Measurements from ENCODE around the gene RNF128.
A peak's percentile ranks its signal among the peaks of the same experiment; 100 is the strongest.
"Not testable (repeated sequence)": the region's sequence is repeated elsewhere in the genome, so short reads cannot be mapped to it uniquely, and the experiment has no call there.

The RNF128 gene

DNA sequence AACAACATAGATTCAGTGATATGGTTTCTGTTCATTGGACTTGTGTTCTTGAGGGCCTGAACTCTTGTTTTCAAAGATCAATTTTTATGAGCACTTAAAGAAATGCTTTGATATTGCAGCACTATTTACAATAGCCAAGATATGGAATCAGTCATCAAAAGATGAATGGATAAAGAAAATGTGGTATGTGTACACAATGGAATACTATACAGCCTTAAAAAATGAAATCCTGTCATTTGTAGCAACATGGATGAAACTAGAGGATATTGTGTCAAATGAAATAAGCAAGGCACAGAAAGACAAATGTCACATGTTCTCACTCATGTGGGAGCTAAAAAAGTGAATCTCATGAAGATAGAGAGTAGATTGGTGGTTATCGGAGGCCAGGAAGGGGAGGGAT is 21.9 kb downstream of the RNF128 start:
- no peak for DNase-seq

DNA sequence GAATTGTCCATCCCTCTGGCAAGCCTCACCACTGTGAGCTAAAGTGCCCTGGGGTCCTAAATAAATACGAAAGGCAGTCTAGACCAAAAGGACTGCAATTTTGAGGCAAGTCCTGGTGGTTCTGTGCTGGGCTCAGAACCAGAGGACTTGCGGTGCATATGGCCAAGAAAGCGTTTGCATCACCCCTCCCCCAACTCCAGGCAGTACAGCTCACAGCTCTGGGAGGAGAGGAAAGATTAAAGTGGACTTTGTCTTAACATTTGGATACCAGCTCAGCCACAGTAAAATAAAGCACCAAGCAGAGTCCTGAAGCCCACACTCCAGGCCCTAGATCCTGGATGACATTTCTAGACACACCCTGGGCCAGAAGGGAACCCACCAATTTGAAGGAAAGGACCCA is 24.9 kb downstream of the RNF128 start:
- DNase-seq, result no peak

DNA sequence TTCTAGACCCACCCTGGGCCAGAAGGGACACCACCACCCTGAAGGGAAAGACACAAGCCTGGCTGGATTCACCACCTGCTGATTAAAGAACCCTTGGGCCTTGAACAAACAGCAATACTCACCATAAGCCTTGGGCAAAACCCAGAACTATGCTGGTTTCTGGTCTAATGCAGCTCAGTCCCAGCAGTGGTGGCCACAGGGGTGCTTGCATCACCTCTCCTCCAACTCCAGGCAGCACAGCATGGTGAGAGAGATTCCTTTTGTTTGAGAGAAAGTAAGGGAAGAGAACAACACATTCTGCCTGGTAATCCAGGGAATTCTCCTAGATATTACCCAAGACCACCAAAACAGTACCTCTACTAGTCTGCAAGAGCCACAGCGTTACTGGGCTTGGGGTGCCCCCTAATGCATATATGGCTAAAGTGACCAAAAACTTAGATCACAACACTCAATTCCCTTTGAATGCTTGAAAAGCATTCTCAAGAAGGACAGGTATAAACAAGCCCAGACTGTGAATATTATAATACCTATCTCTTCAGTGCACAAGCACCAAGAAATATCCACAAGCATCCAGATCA is 25.7 kb downstream of the RNF128 start:
- peak; percentile 60 for DNase-seq

DNA sequence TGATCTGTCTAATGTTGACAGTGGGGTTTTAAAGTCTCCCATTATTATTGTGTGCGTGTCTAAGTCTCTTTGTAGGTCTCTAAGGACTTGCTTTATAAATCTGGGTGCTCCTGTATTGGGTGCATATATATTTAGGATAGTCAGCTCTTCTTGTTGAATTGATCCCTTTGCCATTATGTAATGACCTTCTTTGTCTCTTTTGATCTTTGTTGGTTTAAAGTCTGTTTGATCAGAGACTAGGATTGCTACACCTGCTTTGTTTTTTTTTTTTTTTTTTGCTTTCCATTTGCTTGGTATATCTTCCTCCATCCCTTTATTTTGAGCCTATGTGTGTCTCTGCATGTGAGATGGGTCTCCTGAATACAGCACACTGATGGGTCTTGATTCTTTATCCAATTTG is 42.8 kb downstream of the RNF128 start:
- not testable (repeated sequence) for DNase-seq

DNA sequence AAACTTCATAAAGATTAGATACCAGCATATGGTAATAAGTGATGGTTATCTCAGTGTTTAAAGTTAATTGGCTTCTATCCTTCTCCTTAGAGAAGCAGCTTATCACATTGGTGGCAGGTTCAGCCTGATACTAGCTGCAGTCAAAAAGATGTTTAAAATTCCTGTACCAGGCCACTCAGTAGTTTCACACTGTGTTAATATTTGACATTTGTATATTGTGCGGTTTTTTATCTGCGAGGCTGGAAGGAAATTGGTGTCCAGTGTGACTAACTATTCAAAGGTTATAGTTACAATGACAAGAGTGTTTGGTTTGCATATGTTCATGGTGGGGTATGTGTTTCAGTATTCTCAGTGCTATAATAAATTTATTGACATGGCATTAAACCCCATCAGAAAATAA is 48.5 kb downstream of the RNF128 start:
- DNase-seq, result no peak

DNA sequence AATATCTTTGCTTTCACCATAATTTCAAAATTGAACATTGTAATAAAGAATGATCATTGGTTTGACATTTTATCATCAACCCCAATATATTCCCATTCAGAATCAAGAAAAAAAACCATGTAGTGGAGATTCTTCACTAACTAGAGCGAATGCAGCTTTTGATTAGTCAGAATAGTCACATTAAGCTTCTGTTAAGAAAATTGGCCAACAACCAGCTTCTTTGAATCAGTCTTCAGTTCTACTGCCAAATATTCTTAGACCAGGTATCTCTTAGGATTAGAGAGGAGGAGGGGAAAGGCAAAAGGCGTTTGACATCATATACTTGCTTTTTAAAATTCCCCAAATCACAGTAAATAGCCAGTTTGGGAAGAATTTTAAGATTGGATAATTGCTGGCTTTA is 53.8 kb downstream of the RNF128 start:
- DNase-seq, result no peak

DNA sequence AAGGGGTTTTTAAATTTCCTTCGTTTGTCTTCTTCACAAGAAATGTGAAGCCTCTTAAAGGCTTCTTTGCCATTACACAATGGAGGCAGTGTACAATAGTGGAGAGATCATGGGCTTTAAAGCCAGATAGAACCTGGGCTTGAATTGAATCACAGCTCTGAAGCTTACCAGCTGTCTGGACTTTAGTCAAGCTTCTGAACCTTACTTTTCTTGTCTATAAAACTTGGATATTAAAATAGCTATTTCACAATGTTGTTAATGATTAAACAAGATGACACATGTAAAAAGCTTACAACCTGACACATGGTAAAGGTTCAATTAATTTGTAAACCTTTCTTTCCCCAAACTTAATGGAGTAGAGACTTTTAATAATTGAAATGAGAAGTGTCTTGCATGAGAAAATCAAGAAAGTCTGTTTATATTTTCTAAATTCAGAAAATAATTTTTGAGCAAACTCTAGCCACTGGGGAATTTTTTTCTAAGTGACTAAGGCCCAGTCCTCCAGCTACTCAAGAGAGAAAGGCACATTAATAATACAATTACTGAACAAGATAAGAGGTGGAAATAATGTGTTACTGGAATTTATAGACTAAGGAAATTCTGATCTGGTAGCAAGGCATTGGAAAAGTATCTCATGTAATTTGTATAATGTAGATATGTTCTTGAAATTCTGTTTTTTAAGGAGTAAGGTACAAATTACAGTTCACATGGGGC is 54.3 kb downstream of the RNF128 start:
- DNase-seq, result no peak

DNA sequence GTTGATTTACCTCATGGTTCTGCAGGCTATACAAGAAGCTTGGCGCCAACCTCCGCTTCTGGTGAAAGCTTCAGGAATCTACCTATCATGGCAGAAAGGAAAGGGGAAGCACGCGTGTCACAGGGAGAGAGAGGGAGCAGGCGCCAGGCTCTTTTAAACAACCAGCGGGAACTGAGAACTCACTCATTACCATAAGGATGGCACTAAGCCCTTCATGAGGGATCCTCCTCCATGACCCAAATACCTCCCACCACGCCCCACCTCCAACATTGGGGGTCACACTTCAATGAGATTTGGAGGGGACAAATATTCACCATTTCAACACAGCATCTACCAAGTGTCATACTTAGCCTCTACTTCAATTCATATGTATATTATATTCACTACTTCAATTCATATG is 57.2 kb downstream of the RNF128 start:
- no peak for DNase-seq

DNA sequence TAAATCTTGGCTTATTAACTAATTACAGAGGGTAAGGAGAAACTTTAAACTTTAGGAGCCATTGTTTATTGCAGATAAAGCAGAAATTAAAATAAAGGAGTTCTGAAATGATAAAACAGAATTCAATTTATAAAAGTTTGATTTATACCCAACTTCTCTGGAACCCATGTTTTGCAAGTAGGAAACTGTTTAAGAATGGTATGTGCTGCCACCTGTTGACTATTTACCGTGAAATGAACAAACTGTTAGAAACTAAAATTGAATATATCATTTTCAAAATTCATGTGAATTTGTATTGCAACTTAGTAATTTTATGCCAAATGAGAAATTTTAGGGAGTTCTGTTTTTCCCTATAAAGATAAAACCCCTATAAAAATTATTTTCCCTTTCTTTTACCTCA is 65.0 kb downstream of the RNF128 start:
- DNase-seq, result no peak

DNA sequence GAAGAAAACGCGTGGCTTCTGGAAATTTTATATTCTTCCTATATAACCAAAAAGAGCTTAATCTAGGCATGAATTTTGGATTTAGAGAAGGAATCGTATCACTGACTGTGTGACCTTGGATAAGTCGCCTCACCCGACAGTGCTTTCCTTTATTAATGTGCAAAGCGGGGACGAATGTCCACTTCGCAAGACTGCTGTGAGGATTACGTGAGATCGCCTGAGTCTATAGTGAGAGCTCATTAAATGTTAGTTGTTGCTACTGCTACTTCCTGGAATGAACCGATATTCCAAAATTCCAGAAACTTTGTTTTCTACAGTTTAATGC is 75.5 kb downstream of the RNF128 start:
- DNase-seq, result no peak

DNA sequence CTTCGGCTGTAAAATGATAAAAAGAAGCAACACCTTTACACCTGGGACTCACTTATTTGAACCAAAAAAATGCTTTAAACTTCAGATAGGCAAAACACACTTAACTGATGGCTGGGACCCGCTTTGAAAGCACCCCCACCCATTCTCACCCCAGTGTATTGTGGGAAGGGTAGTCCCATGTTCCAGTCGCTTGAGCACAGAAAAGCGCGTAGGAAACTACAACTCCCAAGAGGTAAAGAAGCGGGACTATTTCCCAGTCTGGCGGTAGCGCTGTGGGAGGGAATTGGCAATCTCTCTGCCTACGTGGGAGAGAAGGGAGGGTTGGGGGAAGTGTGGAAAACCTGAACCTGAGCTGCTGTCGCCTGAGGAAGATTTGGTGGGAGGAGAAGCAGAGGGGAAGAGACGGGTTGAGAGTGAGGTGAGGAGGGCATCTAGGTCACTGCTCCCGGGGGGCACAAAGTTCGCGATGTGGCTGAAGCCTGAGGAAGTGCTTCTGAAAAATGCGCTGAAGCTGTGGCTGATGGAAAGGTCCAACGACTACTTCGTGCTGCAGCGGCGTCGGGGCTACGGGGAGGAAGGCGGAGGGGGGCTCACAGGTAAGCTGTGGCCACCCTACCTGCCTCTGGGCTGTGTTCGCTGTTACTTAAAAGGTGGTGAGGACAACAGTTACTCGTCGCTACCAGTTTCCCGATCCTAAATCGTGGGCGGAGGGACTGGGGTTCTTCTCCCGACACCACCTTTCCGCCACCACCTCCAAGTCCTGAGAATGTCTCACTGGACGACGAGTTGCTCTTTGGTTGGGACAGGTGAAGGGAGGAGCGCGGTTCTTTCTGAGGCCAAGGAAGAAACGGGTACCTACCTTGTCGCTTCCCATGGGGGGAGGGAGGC is 76.1 kb downstream of the RNF128 start, which contains the start of gene TBC1D8B:
TBC1D8B (plus strand) TSS at position 286 of the 888 bp plus-strand sequence; CDS start at position 467, 181 bp downstream.
- peak; percentile 92 for DNase-seq

DNA sequence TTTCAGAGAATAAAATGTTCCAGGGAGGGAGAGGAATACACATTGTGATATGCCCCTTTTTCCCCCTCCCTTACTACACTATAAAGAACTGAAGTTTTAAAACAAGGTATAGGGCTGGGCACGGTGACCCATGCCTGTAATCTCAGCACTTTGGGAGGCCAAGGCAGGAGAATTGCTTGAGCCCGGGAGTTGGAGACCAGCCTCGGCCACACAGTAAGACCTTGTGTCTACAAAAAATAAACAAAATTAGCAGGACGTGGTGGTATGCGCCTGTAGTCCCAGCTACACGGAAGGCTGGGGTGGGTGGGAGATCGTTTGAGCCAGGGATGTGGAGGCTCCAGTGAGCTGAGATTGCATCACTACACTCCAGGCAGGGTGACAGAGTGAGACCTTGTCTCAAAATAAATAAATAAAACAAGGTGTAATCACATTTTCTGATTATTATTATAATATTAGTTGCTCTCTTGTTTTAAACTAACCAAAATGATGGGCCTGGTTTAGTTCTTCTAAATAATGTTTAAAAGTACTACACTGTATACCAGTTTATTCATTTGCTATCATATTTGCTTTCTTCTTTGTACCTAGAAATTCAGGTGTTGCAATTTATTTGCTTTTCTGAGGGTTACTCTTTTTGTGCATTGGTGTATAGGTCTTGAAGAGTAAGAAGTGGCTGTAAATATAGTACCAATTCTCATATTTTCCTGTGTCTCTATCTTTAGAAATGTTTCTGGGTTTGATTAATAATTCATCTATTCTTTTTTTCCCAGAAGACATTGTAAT is 84.8 kb downstream of the RNF128 start:
- DNase-seq, result no peak

DNA sequence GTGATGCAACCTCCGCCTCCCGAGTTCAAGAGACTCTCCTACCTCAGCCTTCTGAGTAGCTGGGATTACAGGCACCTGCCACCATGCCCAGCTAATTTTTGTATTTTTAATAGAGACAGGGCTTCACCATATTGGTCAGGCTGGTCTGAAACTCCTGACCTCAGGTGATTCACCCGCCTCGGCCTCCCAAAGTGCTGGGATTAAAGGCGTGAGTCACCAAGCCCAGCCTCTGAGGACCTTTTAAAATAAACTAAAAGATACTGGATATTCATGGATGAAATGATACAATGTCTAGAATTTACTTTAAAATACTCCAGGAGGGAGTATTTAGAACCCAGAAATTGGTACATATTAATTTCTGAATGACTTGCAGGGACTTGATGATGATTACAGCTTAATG is 86.4 kb downstream of the RNF128 start:
- DNase-seq, result not testable (repeated sequence)

DNA sequence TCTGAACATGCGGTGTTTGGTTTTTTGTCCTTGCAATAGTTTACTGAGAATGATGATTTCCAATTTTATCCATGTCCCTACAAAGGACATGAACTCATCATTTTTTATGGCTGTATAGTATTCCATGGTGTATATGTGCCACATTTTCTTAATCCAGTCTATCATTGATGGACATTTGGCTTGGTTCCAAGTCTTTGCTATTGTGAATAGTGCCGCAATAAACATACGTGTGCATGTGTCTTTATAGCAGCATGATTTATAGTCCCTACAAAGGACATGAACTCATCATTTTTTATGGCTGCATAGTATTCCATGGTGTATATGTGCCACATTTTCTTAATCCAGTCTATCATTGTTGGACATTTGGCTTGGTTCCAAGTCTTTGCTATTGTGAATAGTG is 87.6 kb downstream of the RNF128 start:
- DNase-seq, result not testable (repeated sequence)

Data from islet precursor cell (in vitro differentiated cells).